Right lung (tissue), 5 donors: Measurements from ENCODE around the gene PTPN14. TPM values are rescaled to one million over a fixed set of nuclear protein-coding genes. Genes with fewer than 3 reads are reported as not detected.

ENCODE experiments used
- DNase-seq, 2 donors: peaks; one replicate each; pipeline ENCODE4 v3.0.0-alpha.2; 2013
- polyA plus RNA-seq, 5 donors: library from polyadenylated mRNA; unstranded; fragments of 120-200 nt; gene quantifications; one replicate each; pipeline versions ENCODE4 v1.2.1 to v1.2.3, GENCODE V29; 2013; ENCODE audit warnings: inconsistent platforms in 1 of 5, low replicate concordance in 1 of 5; ENCODE audit not compliant: insufficient read length in 5 of 5, insufficient read depth in 1 of 5

Gene PTPN14
- polyA plus RNA-seq, 5 donors, result 10.3 to 16.9 (median 15.4) TPM

- no peak for DNase-seq
Observed at GRCh38 chr1:214570442-214570841, 19.0 kb upstream of the PTPN14 start.

GRCh38 chr1:214569357-214570004 lies 18.1 kb upstream of the PTPN14 start:
- DNase-seq, result no peak

GRCh38 chr1:214568328-214568727 lies 16.9 kb upstream of the PTPN14 start:
- no peak for DNase-seq

- no peak for DNase-seq
Observed at GRCh38 chr1:214567481-214567980, 16.1 kb upstream of the PTPN14 start.

GRCh38 chr1:214566158-214567104 lies 15.0 kb upstream of the PTPN14 start:
- no peak for DNase-seq

GRCh38 chr1:214565310-214565709 lies 13.9 kb upstream of the PTPN14 start:
- DNase-seq, result no peak

- DNase-seq, result no peak
Observed at GRCh38 chr1:214563881-214564280, 12.5 kb upstream of the PTPN14 start.

- no peak for DNase-seq
Observed at GRCh38 chr1:214557952-214558735, 6.7 kb upstream of the PTPN14 start.

- no peak for DNase-seq
Observed at GRCh38 chr1:214553142-214553710, 1.8 kb upstream of the PTPN14 start.

GRCh38 chr1:214552174-214552608 lies 789 bp upstream of the PTPN14 start:
- DNase-seq, result peak; percentile 81 to 88

- DNase-seq, result no peak
Observed at GRCh38 chr1:214550857-214551435, 456 bp downstream of the PTPN14 start.

- no peak for DNase-seq
Observed at GRCh38 chr1:214550013-214550856, 1.2 kb downstream of the PTPN14 start.

GRCh38 chr1:214549604-214550003 lies 1.8 kb downstream of the PTPN14 start:
- no peak for DNase-seq

- no peak for DNase-seq
Observed at GRCh38 chr1:214548988-214549387, 2.4 kb downstream of the PTPN14 start.

GRCh38 chr1:214548271-214548670 lies 3.1 kb downstream of the PTPN14 start:
- DNase-seq, result no peak

GRCh38 chr1:214547747-214548146 lies 3.7 kb downstream of the PTPN14 start:
- DNase-seq, result no peak

GRCh38 chr1:214546886-214547641 lies 4.3 kb downstream of the PTPN14 start:
- DNase-seq, result no peak

- no peak for DNase-seq
Observed at GRCh38 chr1:214546084-214546483, 5.3 kb downstream of the PTPN14 start.

- DNase-seq, result no peak
Observed at GRCh38 chr1:214545293-214545692, 6.1 kb downstream of the PTPN14 start.
